BJ (cell line): ENCODE measurements around the gene FOSL2. TPM values are rescaled to one million over a fixed set of nuclear protein-coding genes. Genes with fewer than 3 reads are reported as not detected.

Source experiments
- CTCF ChIA-PET: fragments of 350-600 bp; formaldehyde crosslinking; extraction: SDS; loops from one replicate; lab custom pipeline; 2021; ENCODE audit warnings: antibody characterized with exemption, inconsistent platforms; lab: Yijun Ruan, JAX
- POLR2A ChIA-PET: fragments of 300-600 bp; sonication (Branson Sonifier 250); formaldehyde crosslinking; extraction: SDS; loops from one replicate; lab custom pipeline; 2021; ENCODE audit warnings: antibody characterized with exemption; lab: Charles Lee
- DNase-seq: peaks from one replicate; pipeline ENCODE4 v3.0.0-alpha.2; 2011; ENCODE audit warnings: low read depth
- H3K27me3 ChIP-seq: 2 replicates; pipeline ENCODE4 v1.6.0; 2011; ENCODE audit warnings: low read length; ENCODE audit not compliant: control insufficient read depth, insufficient read depth
- H3K36me3 ChIP-seq: 2 replicates; pipeline ENCODE4 v1.5.1; 2011; ENCODE audit warnings: low read length; ENCODE audit not compliant: control insufficient read depth, insufficient read depth
- H3K4me3 ChIP-seq: 2 replicates; pipeline ENCODE4 v1.5.1; 2011; ENCODE audit warnings: low read depth, mild to moderate bottlenecking, control low read depth, low read length
- CTCF ChIP-seq: IDR thresholded peaks from 2 replicates; pipeline ENCODE4 v1.5.1; 2011; ENCODE audit warnings: low read depth, mild to moderate bottlenecking, control low read depth, inconsistent platforms, low read length, moderate library complexity; ENCODE audit not compliant: insufficient read depth
- polyA plus RNA-seq: library from polyadenylated mRNA; depleted of rRNA; stranded (reverse); fragments of >200 nt; gene quantifications from 2 replicates; pipeline ENCODE4 v1.2.3, GENCODE V29; 2011

Gene FOSL2
- polyA plus RNA-seq, 1 experiment, result 52.5 TPM

GRCh38 chr2:28382755-28383154, 9.9 kb upstream of the FOSL2 start:
- H3K27me3 ChIP-seq, result no peaks in the 10 kb centered on the region
- H3K4me3 ChIP-seq, result no peak overlapping the region
- no peak for TF ChIP-seq CTCF
- H3K36me3 ChIP-seq, result no peaks in the 10 kb centered on the region
- ChIA-PET POLR2A (no interaction called here), CTCF (no interaction called here)
- no peak for DNase-seq

GRCh38 chr2:28387082-28387960, 5.3 kb upstream of the FOSL2 start:
- DNase-seq, result no peak
- Histone ChIP-seq H3K36me3 (no peaks in the 10 kb centered on the region), H3K4me3 (no peak overlapping the region), H3K27me3 (no peaks in the 10 kb centered on the region)
- no peak for TF ChIP-seq CTCF
- CTCF ChIA-PET, result interaction anchor here (1.0 kb wide), 1 partner anchor 705 kb away, joined by 3 read pairs; no protein-coding TSS in a partner anchor
- POLR2A ChIA-PET, result no interaction called here

GRCh38 chr2:28389399-28390240, 3.0 kb upstream of the FOSL2 start:
- ChIA-PET POLR2A (interaction anchor here (0.5 to 0.9 kb wide), 3 partner anchors 91 to 1744 kb away, joined by 3 to 5 read pairs (median 5); no protein-coding TSS in a partner anchor), CTCF (interaction anchor here (0.5 to 0.9 kb wide), 4 partner anchors 8 to 234 kb away, joined by 3 read pairs; no protein-coding TSS in a partner anchor)
- peak; percentile 34 for TF ChIP-seq CTCF
- Histone ChIP-seq H3K27me3 (no peaks in the 10 kb centered on the region), H3K4me3 (peak overlapping the region; percentile 51), H3K36me3 (no peaks in the 10 kb centered on the region; the same call in 1 of the 2 replicates)
- DNase-seq, result no peak

- Histone ChIP-seq H3K27me3 (no peaks in the 10 kb centered on the region), H3K36me3 (no peaks in the 10 kb centered on the region; the same call in 1 of the 2 replicates), H3K4me3 (peak overlapping the region; percentile 51)
- CTCF ChIA-PET, result interaction anchor here (0.5 to 1.3 kb wide), 4 partner anchors 9 to 109 kb away, joined by 3 read pairs; no protein-coding TSS in a partner anchor
- DNase-seq, result no peak
- no peak for TF ChIP-seq CTCF
- POLR2A ChIA-PET, result interaction anchor here (0.5 to 0.9 kb wide), 5 partner anchors 33 to 1745 kb away, joined by 3 to 14 read pairs (median 5); no protein-coding TSS in a partner anchor
These were observed 2.4 kb upstream of the FOSL2 start for GRCh38 chr2:28390241-28390745.
